SK-N-SH treated with all-trans-retinoic acid at 6 μM for 48 hours (cell line): ENCODE data around the gene TNC.
"Not testable (repeated sequence)": the region's sequence is repeated elsewhere in the genome, so short reads cannot be mapped to it uniquely, and the experiment has no call there.

Source experiments
- ATAC-seq: fragments of 200-7000 bp; cut with Tn5 transposase; 3 replicates; pipeline ENCODE4 v1.9.1; 2020; ENCODE audit warnings: mild to moderate bottlenecking, moderate library complexity
- ARNTL ChIP-seq: fragments of 450-650 bp; formaldehyde crosslinking; IDR thresholded peaks from 2 replicates; pipeline ENCODE4 v1.5.0; 2020; ENCODE audit warnings: low read depth, mild to moderate bottlenecking, moderate library complexity, borderline replicate concordance
- BACH2 ChIP-seq: fragments of 250-450 bp; sonication (Bioruptor Pico); IDR thresholded peaks from 2 replicates; pipeline ENCODE4 v1.9.0; 2021; ENCODE audit warnings: mild to moderate bottlenecking, borderline replicate concordance
- CREB5 ChIP-seq: fragments of 250-450 bp; sonication (Bioruptor Pico); IDR thresholded peaks from 2 replicates; pipeline ENCODE4 v1.5.1; 2020; ENCODE audit warnings: low read depth, mild to moderate bottlenecking, moderate library complexity
- CSDC2 ChIP-seq: fragments of 250-450 bp; sonication (Bioruptor Pico); IDR thresholded peaks from 2 replicates; pipeline ENCODE4 v1.5.0; 2020; ENCODE audit warnings: mild to moderate bottlenecking, moderate library complexity
- CSRNP3 ChIP-seq: fragments of 250-450 bp; sonication (Bioruptor Pico); IDR thresholded peaks from 2 replicates; pipeline ENCODE4 v1.5.1; 2021; ENCODE audit warnings: mild to moderate bottlenecking, moderate library complexity
- ESRRG ChIP-seq: fragments of 250-450 bp; sonication (Bioruptor Pico); IDR thresholded peaks from 2 replicates; pipeline ENCODE4 v1.6.1; 2021; ENCODE audit warnings: mild to moderate bottlenecking
- ISL1 ChIP-seq: fragments of 250-450 bp; sonication (Bioruptor Pico); IDR thresholded peaks from 2 replicates; pipeline ENCODE4 v2.1.2; 2022; ENCODE audit warnings: mild to moderate bottlenecking, moderate library complexity
- OSR1 ChIP-seq: fragments of 250-450 bp; sonication (Bioruptor Pico); IDR thresholded peaks from 2 replicates; pipeline ENCODE4 v1.8.0; 2022; ENCODE audit warnings: moderate library complexity, mild to moderate bottlenecking, inconsistent platforms
- PATZ1 ChIP-seq: fragments of 250-450 bp; sonication (Bioruptor Pico); IDR thresholded peaks from 2 replicates; pipeline ENCODE4 v1.8.0; 2020; ENCODE audit warnings: mild to moderate bottlenecking, moderate library complexity, borderline replicate concordance
- POU6F1 ChIP-seq: fragments of 250-450 bp; sonication (Bioruptor Pico); IDR thresholded peaks from 2 replicates; pipeline ENCODE4 v1.8.0; 2021; ENCODE audit warnings: low read depth, mild to moderate bottlenecking, moderate library complexity, borderline replicate concordance
- PPARA ChIP-seq: fragments of 250-450 bp; sonication (Bioruptor Pico); IDR thresholded peaks from 2 replicates; pipeline ENCODE4 v1.5.0; 2020; ENCODE audit warnings: mild to moderate bottlenecking, borderline replicate concordance
- RARB ChIP-seq: fragments of 250-450 bp; sonication (Bioruptor Pico); IDR thresholded peaks from 2 replicates; pipeline ENCODE4 v1.8.0; 2021; ENCODE audit warnings: mild to moderate bottlenecking, moderate library complexity
- SNAI2 ChIP-seq: fragments of 250-450 bp; sonication (Bioruptor Pico); IDR thresholded peaks from 2 replicates; pipeline ENCODE4 v1.5.0; 2020; ENCODE audit warnings: mild to moderate bottlenecking, moderate library complexity
- TCF4 ChIP-seq: fragments of 250-450 bp; sonication (Bioruptor Pico); IDR thresholded peaks from 2 replicates; pipeline ENCODE4 v1.8.0; 2021; ENCODE audit warnings: mild to moderate bottlenecking, moderate library complexity, borderline replicate concordance
- TOX ChIP-seq: fragments of 250-450 bp; sonication (Bioruptor Pico); IDR thresholded peaks from 2 replicates; pipeline ENCODE4 v1.8.0; 2021; ENCODE audit warnings: mild to moderate bottlenecking, moderate library complexity, borderline replicate concordance
- TSHZ2 ChIP-seq: fragments of 250-450 bp; sonication (Bioruptor Pico); IDR thresholded peaks from 2 replicates; pipeline ENCODE4 v1.5.0; 2020; ENCODE audit warnings: mild to moderate bottlenecking, moderate library complexity
- ZC3H10 ChIP-seq: fragments of 250-450 bp; sonication (Bioruptor Pico); IDR thresholded peaks from 2 replicates; pipeline ENCODE4 v1.5.1; 2021; ENCODE audit warnings: mild to moderate bottlenecking, moderate library complexity
- ZFP3 ChIP-seq: fragments of 250-450 bp; sonication (Bioruptor Pico); IDR thresholded peaks from 2 replicates; pipeline ENCODE4 v1.5.0; 2020; ENCODE audit warnings: mild to moderate bottlenecking, moderate library complexity
- ZFP30 ChIP-seq: fragments of 450-650 bp; formaldehyde crosslinking; IDR thresholded peaks from 2 replicates; pipeline ENCODE4 v1.5.0; 2022; ENCODE audit warnings: mild to moderate bottlenecking, moderate library complexity
- ZNF565 ChIP-seq: fragments of 450-650 bp; formaldehyde crosslinking; conservative IDR thresholded peaks from 2 replicates; pipeline ENCODE4 v1.5.0; 2020; ENCODE audit warnings: low read depth, mild to moderate bottlenecking, moderate library complexity
- ZNF70 ChIP-seq: fragments of 450-650 bp; formaldehyde crosslinking; IDR thresholded peaks from 2 replicates; pipeline ENCODE4 v1.5.0; 2020; ENCODE audit warnings: mild to moderate bottlenecking, moderate library complexity
- ZNF8 ChIP-seq: fragments of 450-650 bp; formaldehyde crosslinking; IDR thresholded peaks from 2 replicates; pipeline ENCODE4 v1.5.0; 2020; ENCODE audit warnings: mild to moderate bottlenecking, moderate library complexity

The TNC gene

GRCh38 chr9:115132648-115133047, 14.7 kb upstream of the TNC start:
- TF ChIP-seq POU6F1 (CRISPR knock-in tag) (no peak), BACH2 (CRISPR knock-in tag) (no peak), CSRNP3 (CRISPR knock-in tag) (no peak), ZNF8 (CRISPR knock-in tag) (no peak), ZFP30 (CRISPR knock-in tag) (no peak), SNAI2 (CRISPR knock-in tag) (no peak), TOX (no peak), TCF4 (CRISPR knock-in tag) (no peak), PPARA (no peak), ISL1 (no peak), OSR1 (CRISPR knock-in tag) (no peak), ZNF565 (CRISPR knock-in tag) (no peak), RARB (CRISPR knock-in tag) (no peak), TSHZ2 (CRISPR knock-in tag) (no peak), ZC3H10 (no peak), ARNTL (CRISPR knock-in tag) (no peak)
- ATAC-seq: no peak

- TF ChIP-seq ISL1 (no peak), OSR1 (CRISPR knock-in tag) (no peak), ZNF70 (CRISPR knock-in tag) (no peak), ARNTL (CRISPR knock-in tag) (no peak), ZC3H10 (no peak), ZFP30 (CRISPR knock-in tag) (no peak), CSRNP3 (CRISPR knock-in tag) (no peak), TCF4 (CRISPR knock-in tag) (no peak), PATZ1 (no peak), RARB (CRISPR knock-in tag) (no peak), BACH2 (CRISPR knock-in tag) (no peak), ZNF8 (CRISPR knock-in tag) (no peak), SNAI2 (CRISPR knock-in tag) (no peak), POU6F1 (CRISPR knock-in tag) (no peak), PPARA (no peak), ZFP3 (CRISPR knock-in tag) (no peak), ZNF565 (CRISPR knock-in tag) (no peak), ESRRG (CRISPR knock-in tag) (no peak), CREB5 (CRISPR knock-in tag) (no peak), CSDC2 (CRISPR knock-in tag) (no peak)
- TF ChIP-seq, all 23 proteins: peak for 0
Observed at GRCh38 chr9:115130176-115130575, 12.2 kb upstream of the TNC start.

GRCh38 chr9:115128726-115129125, 10.8 kb upstream of the TNC start:
- ATAC-seq: not testable (repeated sequence)

More at GRCh38 chr9:115130176-115130575, 12.2 kb upstream of the TNC start:
- ATAC-seq: no peak
